Adrenal gland (tissue), 5 donors: ENCODE results near the gene ATF3.

Source experiments
- CTCF ChIP-seq, 6 experiments: fragments of 450-650 bp in 4 of 6; fragments of 200-600 bp in 2 of 6; sonication (generic) in 1 of 6; IDR thresholded peaks; 1 replicate in 5 of 6; 2 replicates in 1 of 6; pipeline versions ENCODE4 v1.5.1 to v1.8.0; 2016 to 2021; ENCODE audit warnings: antibody characterized with exemption in 6 of 6, mild to moderate bottlenecking in 2 of 6, moderate library complexity in 1 of 6
- POLR2A ChIP-seq, 2 donors: fragments of 450-650 bp; IDR thresholded peaks; one replicate each; pipeline ENCODE4 v1.6.1; 2017; ENCODE audit warnings: antibody characterized with exemption in 2 of 2, mild to moderate bottlenecking in 2 of 2, moderate library complexity in 1 of 2
- donor health status: DM: no; HTN: no; CAD: no.

DNA sequence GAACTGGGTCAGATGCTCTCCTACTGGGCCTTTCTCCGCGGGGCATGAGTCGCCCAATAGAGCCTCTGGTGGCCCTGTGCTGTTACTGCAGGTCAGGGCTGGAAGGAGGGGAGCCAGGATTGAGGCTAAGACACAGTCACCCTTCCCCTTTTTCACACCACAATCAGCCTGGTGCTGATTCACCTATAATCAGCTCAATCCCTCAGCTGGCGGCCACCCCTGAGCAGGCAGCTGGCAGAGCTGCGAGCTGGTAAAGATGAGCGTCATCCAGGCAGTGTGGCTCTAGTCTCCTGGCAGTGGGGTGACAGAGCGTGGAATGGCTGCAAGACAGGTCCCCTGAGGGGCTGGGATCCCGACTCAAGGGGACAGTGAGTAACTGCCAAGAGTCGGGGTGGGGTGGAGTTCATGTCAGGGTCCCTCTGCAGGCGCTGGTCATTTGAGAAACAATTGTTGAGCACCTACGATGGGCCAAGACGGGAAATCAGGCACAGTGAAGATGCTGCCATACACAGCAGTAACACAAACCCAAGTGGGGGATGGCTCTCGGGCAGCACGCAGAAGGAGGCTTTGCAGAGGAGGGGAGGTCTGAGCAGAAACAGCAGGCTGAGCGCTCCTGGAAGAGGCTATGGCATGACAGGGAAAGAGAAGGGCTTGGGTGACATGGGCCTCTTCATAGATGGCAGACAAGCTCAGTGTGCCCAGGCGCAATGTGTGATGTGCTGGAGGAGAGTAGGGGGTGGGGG is 21.8 kb downstream of the ATF3 start:
- peak; percentile 84 to 92 (median 86) for TF ChIP-seq CTCF (IDR thresholded peaks at IDR 0.05)
- no peak for TF ChIP-seq POLR2A (IDR thresholded peaks at IDR 0.05)
